Transverse colon (tissue), 3 donors: ENCODE results near the gene S100A14.

Experiments
- EP300 ChIP-seq: sonication (generic); formaldehyde crosslinking; IDR thresholded peaks from one replicate; pipeline ENCODE4 v1.6.1; 2017; ENCODE audit warnings: antibody characterized with exemption, low read depth
- TF ChIP-seq, protein P1 (sequence below), 5 experiments: fragments of 200-600 bp in 3 of 5; fragments of 450-650 bp in 2 of 5; sonication (generic) in 3 of 5; IDR thresholded peaks; 1 replicate in 2 of 5; 2 replicates in 3 of 5; pipeline ENCODE4 v1.5.1; 2016 to 2017; ENCODE audit warnings: antibody characterized with exemption in 5 of 5, inconsistent platforms in 3 of 5, mild to moderate bottlenecking in 2 of 5, moderate library complexity in 1 of 5

DNA sequence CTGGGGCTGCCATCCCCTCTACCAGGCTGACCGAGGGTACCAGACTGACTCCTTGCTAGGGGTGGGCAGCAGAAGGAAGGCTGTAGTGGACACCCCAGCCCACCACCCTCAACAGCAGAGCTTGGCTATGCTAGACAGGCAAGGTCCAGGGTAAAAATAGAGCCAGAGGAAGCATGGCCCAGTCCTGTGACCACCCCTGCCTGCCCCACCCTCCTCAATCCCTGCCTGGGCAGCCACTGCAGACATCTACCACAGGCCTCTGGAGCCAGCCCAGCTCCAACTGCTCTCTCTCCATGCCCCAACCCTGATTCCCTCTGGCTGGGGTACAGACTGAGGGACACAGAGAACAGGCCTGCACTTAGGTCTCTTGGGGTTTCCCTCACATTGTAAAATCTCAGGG is 13.8 kb upstream of the S100A14 start:
- TF ChIP-seq, protein P1, sequence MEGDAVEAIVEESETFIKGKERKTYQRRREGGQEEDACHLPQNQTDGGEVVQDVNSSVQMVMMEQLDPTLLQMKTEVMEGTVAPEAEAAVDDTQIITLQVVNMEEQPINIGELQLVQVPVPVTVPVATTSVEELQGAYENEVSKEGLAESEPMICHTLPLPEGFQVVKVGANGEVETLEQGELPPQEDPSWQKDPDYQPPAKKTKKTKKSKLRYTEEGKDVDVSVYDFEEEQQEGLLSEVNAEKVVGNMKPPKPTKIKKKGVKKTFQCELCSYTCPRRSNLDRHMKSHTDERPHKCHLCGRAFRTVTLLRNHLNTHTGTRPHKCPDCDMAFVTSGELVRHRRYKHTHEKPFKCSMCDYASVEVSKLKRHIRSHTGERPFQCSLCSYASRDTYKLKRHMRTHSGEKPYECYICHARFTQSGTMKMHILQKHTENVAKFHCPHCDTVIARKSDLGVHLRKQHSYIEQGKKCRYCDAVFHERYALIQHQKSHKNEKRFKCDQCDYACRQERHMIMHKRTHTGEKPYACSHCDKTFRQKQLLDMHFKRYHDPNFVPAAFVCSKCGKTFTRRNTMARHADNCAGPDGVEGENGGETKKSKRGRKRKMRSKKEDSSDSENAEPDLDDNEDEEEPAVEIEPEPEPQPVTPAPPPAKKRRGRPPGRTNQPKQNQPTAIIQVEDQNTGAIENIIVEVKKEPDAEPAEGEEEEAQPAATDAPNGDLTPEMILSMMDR (IDR thresholded peaks at IDR 0.05) = no peak
- no peak for TF ChIP-seq EP300
